Hematopoietic multipotent progenitor cell treated with erythropoietin and hydrocortisone succinate and interleukin-3 and kit ligand, for 15 days (in vitro differentiated cells): ENCODE measurements around the gene EEF1AKMT3.
A peak's percentile ranks its signal among the peaks of the same experiment; 100 is the strongest.

Experiments used
- DNase-seq: peaks from one replicate; pipeline ENCODE4 v3.0.0-alpha.2; 2015; ENCODE audit warnings: low spot score

Gene EEF1AKMT3

GRCh38 chr12:57783861-57784260 is 11.4 kb downstream of the EEF1AKMT3 start:
- DNase-seq, result no peak

- DNase-seq, result no peak
These were observed 21.5 kb downstream of the EEF1AKMT3 start for GRCh38 chr12:57793920-57794319.

GRCh38 chr12:57795354-57795753 is 22.9 kb downstream of the EEF1AKMT3 start:
- DNase-seq, result no peak

- no peak for DNase-seq
These were observed 24.6 kb downstream of the EEF1AKMT3 start for GRCh38 chr12:57796996-57797395.

GRCh38 chr12:57797933-57798332 is 25.5 kb downstream of the EEF1AKMT3 start:
- no peak for DNase-seq

GRCh38 chr12:57800965-57801364 is 28.6 kb downstream of the EEF1AKMT3 start:
- no peak for DNase-seq

GRCh38 chr12:57802607-57803006 is 30.2 kb downstream of the EEF1AKMT3 start:
- no peak for DNase-seq

- peak; percentile 16 for DNase-seq
These were observed 31.0 kb downstream of the EEF1AKMT3 start for GRCh38 chr12:57803319-57803893.

- no peak for DNase-seq
These were observed 34.3 kb downstream of the EEF1AKMT3 start for GRCh38 chr12:57806677-57807076.

GRCh38 chr12:57807285-57807684 is 34.9 kb downstream of the EEF1AKMT3 start:
- no peak for DNase-seq

- DNase-seq, result no peak
These were observed 35.9 kb downstream of the EEF1AKMT3 start for GRCh38 chr12:57808351-57808750.

- DNase-seq, result no peak
These were observed 37.0 kb downstream of the EEF1AKMT3 start for GRCh38 chr12:57809425-57809824.

- DNase-seq, result peak; percentile 19
These were observed 38.0 kb downstream of the EEF1AKMT3 start for GRCh38 chr12:57810450-57810849.

- DNase-seq, result no peak
These were observed 38.8 kb downstream of the EEF1AKMT3 start for GRCh38 chr12:57811028-57811755.

- no peak for DNase-seq
These were observed 40.9 kb downstream of the EEF1AKMT3 start for GRCh38 chr12:57813111-57813970.

GRCh38 chr12:57813971-57814772 is 41.8 kb downstream of the EEF1AKMT3 start:
- DNase-seq, result no peak

GRCh38 chr12:57815177-57816000 is 43.0 kb downstream of the EEF1AKMT3 start:
- DNase-seq, result no peak

- DNase-seq, result no peak
These were observed 43.8 kb downstream of the EEF1AKMT3 start for GRCh38 chr12:57816001-57816854.

- DNase-seq, result no peak
These were observed 44.4 kb downstream of the EEF1AKMT3 start for GRCh38 chr12:57816855-57817151.

- no peak for DNase-seq
These were observed 45.0 kb downstream of the EEF1AKMT3 start for GRCh38 chr12:57817261-57817989.
